Diencephalon (tissue), 1 donor: Measurements from ENCODE around the gene GRK6. TPM values are rescaled to one million over a fixed set of nuclear protein-coding genes. Genes with fewer than 3 reads are reported as not detected.

Experiments
- total RNA-seq: library from RNA; depleted of rRNA; stranded (reverse); fragments of >200 nt; gene quantifications from one replicate; pipeline ENCODE4 v1.2.3, GENCODE V29; 2014

Gene GRK6
- total RNA-seq: 25.4 TPM

GRCh38 chr5:177426566-177427210, at the start of gene GRK6:
Gene GRK6 (plus strand): TSS chr5:177426676. CDS start chr5:177426846, 170 bp downstream.

GRCh38 chr5:177384134-177384533, 42.3 kb upstream of the GRK6 start, which contains the start of gene SLC34A1:
Gene SLC34A1 (plus strand): TSS chr5:177384434. CDS start chr5:177385742, 1,308 bp downstream.

GRCh38 chr5:177399997-177400868, 26.2 kb upstream of the GRK6 start, which contains the start of gene PFN3:
Gene PFN3 (minus strand): TSS chr5:177400661. CDS start chr5:177400576, 85 bp downstream.

GRCh38 chr5:177409043-177409801, 17.3 kb upstream of the GRK6 start, which contains the start of gene F12:
Gene F12 (minus strand): TSS chr5:177409564. CDS start chr5:177409527, 37 bp downstream.

GRCh38 chr5:177446200-177447065, 20.0 kb downstream of the GRK6 start, which contains the start of gene PRR7:
Gene PRR7 (plus strand): TSS chr5:177446814. CDS start chr5:177455068, 8,254 bp downstream.

GRCh38 chr5:177473443-177474001, 47.0 kb downstream of the GRK6 start, which contains the start of gene DBN1:
Gene DBN1 (minus strand): TSS chr5:177473634. CDS start chr5:177473521, 113 bp downstream.

Other genes starting within 250 kb of the GRK6 start
- gene RAB24, start 123.0 kb upstream of the GRK6 start, total RNA-seq: 15.2 TPM
- 48.2 TPM for gene PRELID1, start 122.9 kb upstream of the GRK6 start, total RNA-seq
- 4.4 TPM for gene MXD3, start 114.8 kb upstream of the GRK6 start, total RNA-seq
- gene LMAN2, start 75.0 kb upstream of the GRK6 start, total RNA-seq: 90.0 TPM
- gene RGS14, start 68.8 kb upstream of the GRK6 start, total RNA-seq: 10.1 TPM
- gene SLC34A1, start 42.2 kb upstream of the GRK6 start, total RNA-seq: not detected
- gene PFN3, start 26.0 kb upstream of the GRK6 start, total RNA-seq: not detected
- 7.4 TPM for gene F12, start 17.1 kb upstream of the GRK6 start, total RNA-seq
- 17.1 TPM for gene PRR7, start 20.1 kb downstream of the GRK6 start, total RNA-seq
- gene DBN1, start 47.0 kb downstream of the GRK6 start, total RNA-seq: 161 TPM
- 8.1 TPM for gene PDLIM7, start 70.9 kb downstream of the GRK6 start, total RNA-seq
- 4.4 TPM for gene DOK3, start 83.2 kb downstream of the GRK6 start, total RNA-seq
- 68.3 TPM for gene DDX41, start 90.3 kb downstream of the GRK6 start, total RNA-seq
- 40.1 TPM for gene FAM193B, start 127.9 kb downstream of the GRK6 start, total RNA-seq
- 44.8 TPM for gene TMED9, start 165.5 kb downstream of the GRK6 start, total RNA-seq
- 18.9 TPM for gene B4GALT7, start 173.5 kb downstream of the GRK6 start, total RNA-seq